Measurements from ENCODE around the gene UNC79.

Gene UNC79

GRCh38 chr14:93709249-93709648 lies 278.5 kb downstream of the UNC79 start:
- DNase-seq: peak; percentile 41 to 61 (median 56)

GRCh38 chr14:93712079-93712837 lies 281.5 kb downstream of the UNC79 start:
- DNase-seq: no peak

GRCh38 chr14:93712838-93713724 lies 282.3 kb downstream of the UNC79 start:
- DNase-seq: no peak

- no peak for DNase-seq
Measured at GRCh38 chr14:93713726-93714405, 283.1 kb downstream of the UNC79 start.

GRCh38 chr14:93714605-93715004 lies 283.9 kb downstream of the UNC79 start:
- no peak for DNase-seq

GRCh38 chr14:93715279-93715927 lies 284.7 kb downstream of the UNC79 start:
- no peak for DNase-seq

- DNase-seq: peak; percentile 45 to 74 (median 66)
Measured at GRCh38 chr14:93716002-93716745, 285.4 kb downstream of the UNC79 start.

- DNase-seq: no peak
Measured at GRCh38 chr14:93716746-93717667, 286.3 kb downstream of the UNC79 start.

GRCh38 chr14:93717668-93718320 lies 287.1 kb downstream of the UNC79 start:
- no peak for DNase-seq

GRCh38 chr14:93719256-93719655 lies 288.5 kb downstream of the UNC79 start:
- no peak for DNase-seq

GRCh38 chr14:93720076-93720815 lies 289.5 kb downstream of the UNC79 start:
- no peak for DNase-seq

- DNase-seq: no peak
Measured at GRCh38 chr14:93720981-93721483, 290.3 kb downstream of the UNC79 start.

GRCh38 chr14:93723001-93723400 lies 292.3 kb downstream of the UNC79 start:
- DNase-seq: no peak

- no peak for DNase-seq
Measured at GRCh38 chr14:93725002-93725582, 294.4 kb downstream of the UNC79 start.

GRCh38 chr14:93725993-93726392 lies 295.3 kb downstream of the UNC79 start:
- no peak for DNase-seq

GRCh38 chr14:93727039-93727740 lies 296.5 kb downstream of the UNC79 start:
- no peak for DNase-seq

GRCh38 chr14:93727917-93728650 lies 297.3 kb downstream of the UNC79 start:
- DNase-seq: no peak

GRCh38 chr14:93728651-93729016 lies 297.9 kb downstream of the UNC79 start:
- no peak for DNase-seq

Data from suppressor macrophage (primary cell).